Choroid plexus epithelial cell (primary cell): Measurements from ENCODE around the gene UBAP2.

Experiments used
- DNase-seq: peaks from one replicate; pipeline ENCODE4 v3.0.0-alpha.2; 2010; ENCODE audit warnings: low read depth
- H3K4me3 ChIP-seq: 2 replicates; pipeline ENCODE4 v1.5.1; 2011; ENCODE audit warnings: low read depth, mild to moderate bottlenecking, control low read depth, low read length, moderate library complexity
- TF ChIP-seq, protein P1 (sequence below): conservative IDR thresholded peaks from 2 replicates; pipeline ENCODE4 v1.5.1; 2011; ENCODE audit warnings: low read depth, mild to moderate bottlenecking, control low read depth, inconsistent platforms, low read length, moderate library complexity

The UBAP2 gene

GRCh38 chr9:34072410-34072809, 23.7 kb upstream of the UBAP2 start:
- no peak overlapping the region for H3K4me3 ChIP-seq
- TF ChIP-seq, protein P1, sequence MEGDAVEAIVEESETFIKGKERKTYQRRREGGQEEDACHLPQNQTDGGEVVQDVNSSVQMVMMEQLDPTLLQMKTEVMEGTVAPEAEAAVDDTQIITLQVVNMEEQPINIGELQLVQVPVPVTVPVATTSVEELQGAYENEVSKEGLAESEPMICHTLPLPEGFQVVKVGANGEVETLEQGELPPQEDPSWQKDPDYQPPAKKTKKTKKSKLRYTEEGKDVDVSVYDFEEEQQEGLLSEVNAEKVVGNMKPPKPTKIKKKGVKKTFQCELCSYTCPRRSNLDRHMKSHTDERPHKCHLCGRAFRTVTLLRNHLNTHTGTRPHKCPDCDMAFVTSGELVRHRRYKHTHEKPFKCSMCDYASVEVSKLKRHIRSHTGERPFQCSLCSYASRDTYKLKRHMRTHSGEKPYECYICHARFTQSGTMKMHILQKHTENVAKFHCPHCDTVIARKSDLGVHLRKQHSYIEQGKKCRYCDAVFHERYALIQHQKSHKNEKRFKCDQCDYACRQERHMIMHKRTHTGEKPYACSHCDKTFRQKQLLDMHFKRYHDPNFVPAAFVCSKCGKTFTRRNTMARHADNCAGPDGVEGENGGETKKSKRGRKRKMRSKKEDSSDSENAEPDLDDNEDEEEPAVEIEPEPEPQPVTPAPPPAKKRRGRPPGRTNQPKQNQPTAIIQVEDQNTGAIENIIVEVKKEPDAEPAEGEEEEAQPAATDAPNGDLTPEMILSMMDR = no peak
- no peak for DNase-seq

GRCh38 chr9:34070606-34071324, 22.1 kb upstream of the UBAP2 start:
- peak; percentile 41 for DNase-seq
- TF ChIP-seq, protein P1 = no peak
- H3K4me3 ChIP-seq = no peak overlapping the region

- TF ChIP-seq, protein P1 = no peak
- H3K4me3 ChIP-seq = no peak overlapping the region
- DNase-seq = no peak
Observed at GRCh38 chr9:34069831-34070230, 21.1 kb upstream of the UBAP2 start.

DNA sequence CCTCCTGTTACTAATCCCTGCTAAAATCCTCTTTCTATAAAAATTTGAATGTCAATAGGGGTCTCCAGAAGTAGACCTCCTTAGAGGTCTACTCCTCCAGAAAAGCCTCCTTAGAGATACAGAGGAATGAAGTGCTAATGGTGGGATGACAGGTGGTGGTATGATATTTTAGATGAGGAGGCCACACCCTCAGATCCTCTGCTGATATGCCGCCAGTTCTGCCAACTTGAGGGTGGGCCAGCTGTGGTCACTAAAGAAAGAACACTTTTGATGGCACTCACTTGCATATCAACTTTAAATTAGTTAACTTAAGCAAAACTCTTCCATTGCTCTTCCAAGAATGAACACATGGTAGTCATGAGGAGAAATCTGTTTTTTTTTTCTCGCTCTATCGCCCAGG, 16.9 kb upstream of the UBAP2 start:
- TF ChIP-seq, protein P1 = no peak
- no peak overlapping the region for H3K4me3 ChIP-seq
- DNase-seq = no peak

GRCh38 chr9:34059954-34060353, 11.3 kb upstream of the UBAP2 start:
- TF ChIP-seq, protein P1 = no peak
- DNase-seq = no peak
- no peak overlapping the region for H3K4me3 ChIP-seq

DNA sequence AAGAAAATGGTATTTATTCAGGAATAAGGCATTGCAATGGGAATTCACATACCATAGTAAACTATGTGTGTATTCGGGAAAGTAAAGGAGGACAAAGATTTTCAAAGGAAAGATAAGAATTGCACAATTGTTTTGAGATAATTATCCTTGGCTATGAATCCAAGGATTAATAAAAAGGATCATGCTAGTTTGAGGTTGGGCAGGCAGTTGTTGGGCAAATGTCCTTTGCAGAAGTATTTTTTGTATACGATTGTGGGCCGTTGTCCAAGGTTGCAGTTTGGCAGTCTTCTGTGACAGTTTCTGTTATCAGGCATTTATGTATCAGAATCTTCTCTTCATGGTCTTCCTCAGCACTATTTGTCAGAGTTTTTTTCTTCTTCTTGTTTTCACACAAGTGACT, 10.6 kb upstream of the UBAP2 start:
- TF ChIP-seq, protein P1 = no peak
- no peak overlapping the region for H3K4me3 ChIP-seq
- no peak for DNase-seq

GRCh38 chr9:34049630-34050384, 1.1 kb upstream of the UBAP2 start:
- no peak for DNase-seq
- TF ChIP-seq, protein P1 = no peak
- H3K4me3 ChIP-seq = peak overlapping the region; percentile 97
